Skeletal muscle cell (primary cell): Measurements from ENCODE around the gene LAMA4.
"Not testable (repeated sequence)": the region's sequence is repeated elsewhere in the genome, so short reads cannot be mapped to it uniquely, and the experiment has no call there.

Experiments
- DNase-seq: peaks from one replicate; pipeline ENCODE4 v3.0.0-alpha.2; 2010; ENCODE audit warnings: low read depth
- H3K4me3 ChIP-seq: 2 replicates; pipeline ENCODE4 v1.5.1; 2011; ENCODE audit warnings: low read depth, mild to moderate bottlenecking, control low read depth, low read length, moderate library complexity

Gene LAMA4

DNA sequence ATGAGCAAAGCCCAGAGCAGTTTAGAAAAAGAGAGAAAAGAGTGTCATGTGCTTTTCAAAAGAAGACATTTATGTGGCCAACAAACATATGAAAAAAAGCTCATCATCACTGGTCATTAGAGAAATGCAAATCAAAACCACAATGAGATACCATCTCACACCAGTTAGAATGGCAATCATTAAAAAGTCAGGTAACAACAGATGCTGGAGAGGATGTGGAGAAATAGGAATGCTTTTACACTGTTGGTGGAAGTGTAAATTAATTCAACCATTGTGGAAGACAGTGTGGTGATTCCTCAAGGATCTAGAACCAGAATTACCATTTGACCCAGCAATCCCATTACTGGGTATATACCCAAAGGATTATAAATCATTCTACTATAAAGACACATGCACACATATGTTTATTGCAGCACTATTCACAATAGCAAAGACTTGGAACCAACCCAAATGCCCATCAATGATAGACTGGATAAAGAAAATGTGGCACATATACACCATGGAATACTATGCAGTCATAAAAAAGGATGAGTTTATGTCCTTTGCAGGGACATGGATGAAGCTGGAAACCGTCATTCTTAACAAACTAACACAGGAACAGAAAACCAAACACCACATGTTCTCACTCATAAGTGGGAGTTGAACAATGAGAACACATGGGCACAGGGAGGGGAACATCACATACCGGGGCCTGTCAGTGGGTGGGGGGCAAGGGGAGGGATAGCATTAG lies 54.0 kb downstream of the LAMA4 start:
- not testable (repeated sequence) for DNase-seq, H3K4me3 ChIP-seq

DNA sequence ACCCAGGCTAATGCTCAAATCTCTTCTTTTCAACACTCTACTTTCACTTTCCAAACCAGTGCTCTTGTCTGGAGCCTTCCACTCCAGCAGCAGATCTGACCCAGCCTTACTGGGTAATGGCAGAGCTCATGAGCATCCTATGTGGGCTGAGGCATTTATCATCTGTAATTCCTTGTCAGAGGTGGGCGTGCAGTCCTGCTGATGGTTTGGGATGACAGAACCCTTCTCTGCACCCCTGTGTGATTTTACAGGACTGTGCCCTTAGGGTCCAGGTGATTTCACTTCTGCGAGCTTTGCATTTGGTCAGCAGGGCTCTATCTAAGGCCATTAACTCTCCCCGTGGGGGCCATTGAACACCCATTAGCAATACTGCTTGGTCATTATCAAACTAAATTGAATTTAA lies 55.4 kb downstream of the LAMA4 start:
- no peak for DNase-seq
- H3K4me3 ChIP-seq = no peak overlapping the region

DNA sequence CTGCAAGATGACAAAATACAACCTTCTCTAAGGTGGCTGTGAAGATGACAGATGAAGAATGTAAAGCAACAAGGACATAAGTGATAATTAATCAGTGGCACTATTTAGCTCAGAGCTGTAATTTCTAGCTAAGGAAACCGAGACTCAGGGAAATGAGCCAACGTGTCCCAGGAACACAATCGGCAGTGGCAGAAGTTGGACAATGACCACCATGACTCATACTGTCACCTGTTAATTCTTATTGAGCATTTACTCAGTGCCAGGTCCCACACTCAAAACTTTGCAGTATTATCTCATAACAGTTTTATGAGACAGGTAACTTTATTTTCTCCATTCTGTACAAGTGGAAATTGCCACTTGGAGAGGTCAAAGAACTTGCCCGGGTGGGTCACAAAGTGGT lies 55.8 kb downstream of the LAMA4 start:
- DNase-seq = no peak
- no peak overlapping the region for H3K4me3 ChIP-seq

DNA sequence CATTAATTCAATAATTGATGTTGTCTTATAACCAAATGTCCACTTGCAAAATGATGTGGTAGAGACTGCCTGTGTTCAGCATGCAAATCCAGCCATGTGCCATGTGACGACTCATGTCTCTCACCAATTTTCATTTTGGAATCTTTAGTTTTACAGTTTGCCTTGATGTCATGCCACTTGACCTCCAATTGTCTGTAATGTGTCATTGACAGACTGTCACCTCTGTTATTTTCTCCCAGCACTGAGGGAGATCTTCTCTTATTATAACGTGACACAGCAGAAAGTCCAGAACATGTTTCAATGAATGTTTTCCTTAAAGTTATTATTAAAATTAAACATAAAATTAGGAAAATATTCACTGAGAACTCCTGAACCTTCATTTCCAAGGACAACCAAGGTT lies 56.7 kb downstream of the LAMA4 start:
- no peak for DNase-seq
- H3K4me3 ChIP-seq = no peak overlapping the region

DNA sequence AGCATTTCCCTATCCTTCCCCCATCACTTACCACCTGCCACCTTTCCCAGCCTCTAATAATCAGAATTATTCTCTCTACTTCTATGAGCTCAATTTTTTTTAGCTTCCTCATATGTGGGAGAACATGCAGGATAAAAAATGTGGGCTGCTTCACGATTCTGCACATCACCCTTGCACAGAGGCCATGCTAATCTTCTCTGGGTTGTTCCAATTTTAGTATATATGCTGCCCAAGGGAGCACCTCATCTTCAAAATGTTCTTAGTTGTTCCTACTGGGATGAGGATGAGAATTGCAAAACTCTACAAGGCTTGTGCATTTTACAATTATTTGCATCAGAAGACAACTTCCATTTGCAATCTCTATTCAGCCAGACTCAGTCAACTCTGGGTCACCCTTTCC lies 58.1 kb downstream of the LAMA4 start:
- no peak overlapping the region for H3K4me3 ChIP-seq
- DNase-seq = no peak

DNA sequence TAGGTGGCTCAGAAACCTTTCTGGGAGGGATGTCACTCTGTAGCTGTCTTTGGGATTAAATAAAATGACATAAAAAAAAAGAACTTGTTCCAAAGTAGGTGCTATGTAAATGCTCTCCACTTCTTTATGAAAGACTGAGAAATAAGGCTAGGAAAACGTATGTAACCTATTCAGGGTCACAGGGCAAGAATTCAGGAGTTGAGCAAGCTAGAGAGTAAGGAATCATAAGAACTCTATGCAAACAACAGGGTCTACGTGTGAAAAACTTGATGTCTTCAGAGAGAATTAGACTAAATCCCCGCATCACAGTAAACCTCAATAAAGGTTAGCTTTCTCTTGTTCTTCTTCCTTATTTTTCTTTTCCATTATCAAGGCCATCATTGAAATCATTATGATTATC lies 59.2 kb downstream of the LAMA4 start:
- no peak overlapping the region for H3K4me3 ChIP-seq

DNA sequence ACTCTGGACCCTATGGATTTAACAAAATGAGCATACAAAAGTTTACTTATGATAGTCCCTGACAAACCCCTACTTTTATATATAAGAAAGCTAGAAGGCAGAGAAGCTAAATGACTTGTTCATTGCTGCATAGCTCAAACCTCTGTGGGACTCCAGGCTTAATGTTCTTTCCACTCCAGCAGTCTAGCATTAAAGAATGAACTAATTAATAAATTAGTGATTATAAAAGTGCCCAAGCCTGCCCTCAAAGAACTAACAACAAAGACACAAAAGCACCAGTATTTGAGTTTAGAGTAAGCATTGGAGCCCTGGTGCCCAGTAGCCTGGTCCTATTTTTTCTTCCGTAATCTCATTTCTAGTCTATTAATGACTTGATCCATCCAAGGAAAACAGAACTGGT lies 59.9 kb downstream of the LAMA4 start:
- H3K4me3 ChIP-seq = no peak overlapping the region
- no peak for DNase-seq

More for the DNA sequence above, 59.2 kb downstream of the LAMA4 start:
- no peak for DNase-seq

DNA sequence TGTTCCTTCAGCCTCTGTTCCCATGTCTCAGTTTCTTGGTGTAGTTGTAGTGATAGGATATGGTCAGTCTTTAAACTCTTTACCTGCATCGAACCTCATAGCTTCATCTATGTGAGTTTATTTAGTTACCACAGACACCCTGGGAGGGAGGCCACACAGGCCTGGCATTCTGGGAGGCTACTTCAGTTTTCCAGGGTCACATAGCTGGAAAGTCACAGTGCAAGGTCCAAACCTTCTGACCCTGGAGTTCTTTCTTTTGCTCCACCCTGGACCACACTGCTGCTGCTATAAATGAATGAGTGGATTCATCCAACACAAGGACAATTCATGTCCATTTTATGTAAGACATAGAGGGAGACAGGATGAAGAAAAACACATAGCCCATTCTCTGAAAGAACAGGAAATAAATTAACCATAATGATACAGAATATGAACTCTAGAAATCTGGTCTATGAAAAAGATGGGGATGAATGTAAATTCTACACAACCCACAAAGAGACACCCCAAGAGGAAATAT lies 60.8 kb downstream of the LAMA4 start:
- DNase-seq = no peak
- H3K4me3 ChIP-seq = no peak overlapping the region

DNA sequence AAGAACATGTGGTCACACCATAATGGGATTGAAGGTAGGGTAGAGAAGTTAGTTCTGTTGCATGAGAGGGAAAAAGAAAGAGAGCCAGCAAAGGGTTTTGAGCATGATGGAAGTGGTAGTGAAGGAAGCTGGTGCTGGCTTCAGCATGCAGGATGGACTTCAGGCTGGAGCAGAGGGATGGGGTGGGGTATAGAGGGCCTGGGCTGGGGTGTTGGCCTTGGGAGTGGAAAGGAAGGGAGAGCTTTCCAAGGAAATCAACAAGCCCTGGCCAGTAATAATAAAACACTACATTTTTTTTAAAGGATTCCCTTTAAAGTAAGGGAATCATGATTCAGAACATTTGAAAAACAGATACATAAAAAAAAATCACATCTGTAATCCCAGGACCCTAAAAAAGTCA lies 61.2 kb downstream of the LAMA4 start:
- no peak for DNase-seq

DNA sequence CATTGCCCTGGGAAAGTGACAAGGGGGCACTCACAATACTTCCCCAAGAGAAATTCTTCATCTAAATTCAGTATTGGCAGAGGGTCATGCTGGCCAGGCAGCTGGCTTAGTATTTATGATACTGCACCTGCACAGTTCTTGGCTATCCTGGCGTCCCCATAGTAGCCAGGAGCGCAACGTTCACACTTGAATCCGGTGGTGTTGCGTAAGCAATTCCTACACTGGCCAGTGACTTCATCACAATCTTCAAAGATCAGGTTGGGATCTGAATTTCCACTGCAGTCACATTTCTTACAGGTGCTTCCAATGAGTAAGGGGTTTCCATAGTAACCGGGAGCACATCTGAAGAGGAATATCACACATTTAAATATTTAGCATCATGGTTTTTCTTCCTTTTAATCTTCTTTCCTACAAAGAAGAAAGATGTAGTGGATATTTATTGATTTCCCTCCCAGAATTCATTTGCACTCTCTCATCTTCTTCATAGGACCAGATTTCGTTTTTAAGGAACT lies 62.8 kb downstream of the LAMA4 start:
- no peak for DNase-seq
- no peak overlapping the region for H3K4me3 ChIP-seq

More for the DNA sequence above, 61.2 kb downstream of the LAMA4 start:
- no peak overlapping the region for H3K4me3 ChIP-seq

DNA sequence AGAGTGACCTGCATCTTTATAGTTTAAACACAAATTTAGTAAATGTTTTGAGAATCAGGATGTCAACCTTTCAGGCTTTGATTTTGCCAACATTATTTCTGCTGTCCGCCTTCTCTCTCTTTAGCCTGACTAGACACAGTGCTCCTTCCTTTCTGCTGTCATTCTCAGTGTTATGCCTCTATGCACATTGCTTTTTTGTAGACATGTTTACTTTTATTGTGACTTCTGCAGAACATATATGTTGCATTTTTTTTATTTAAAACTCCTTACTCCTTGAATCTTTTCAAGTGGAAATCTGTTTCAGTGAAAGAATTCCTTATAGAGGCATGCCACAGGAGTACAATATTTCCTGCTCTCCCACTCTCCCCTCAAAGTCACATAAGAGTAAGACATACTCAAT lies 64.2 kb downstream of the LAMA4 start:
- DNase-seq = no peak
- no peak overlapping the region for H3K4me3 ChIP-seq

DNA sequence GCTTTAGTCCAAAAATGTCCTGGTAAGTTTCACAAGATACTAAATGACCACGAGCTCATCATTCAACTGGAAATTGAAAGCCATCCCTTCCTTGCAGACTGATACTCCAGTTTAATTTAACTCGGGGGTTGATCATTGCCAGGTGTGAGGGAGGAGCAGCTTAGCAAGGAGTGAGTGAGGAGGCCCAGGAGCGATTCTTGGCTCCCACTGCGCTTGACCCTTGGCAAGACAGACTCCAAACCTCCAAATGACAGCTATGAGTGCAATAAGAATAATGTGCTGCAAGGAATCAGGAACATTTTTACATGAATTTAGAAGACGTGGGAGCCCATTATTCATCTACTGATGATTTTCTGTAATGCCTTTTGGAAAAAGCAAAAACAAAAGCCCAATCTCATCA lies 64.9 kb downstream of the LAMA4 start:
- peak; percentile 64 for DNase-seq
- no peak overlapping the region for H3K4me3 ChIP-seq

DNA sequence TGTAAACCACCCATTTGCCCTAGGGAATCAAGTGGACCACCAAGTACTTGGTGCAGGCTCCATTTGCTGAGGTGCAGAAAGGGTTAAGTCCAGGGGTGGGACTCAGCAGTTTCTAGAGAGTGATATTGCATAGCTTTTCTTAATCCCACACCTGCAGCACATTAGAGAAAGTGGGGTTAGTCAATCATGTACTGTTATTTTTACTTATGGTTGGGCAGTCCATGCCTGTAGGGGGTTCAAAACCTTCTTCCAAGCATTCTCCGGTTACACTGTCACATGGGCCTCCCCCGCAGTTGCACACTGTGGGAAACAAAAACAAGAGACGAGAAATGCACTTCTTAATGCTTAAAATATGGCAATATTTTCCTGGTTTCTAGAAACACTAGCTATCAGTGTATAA lies 65.5 kb downstream of the LAMA4 start:
- peak; percentile 71 for DNase-seq
- H3K4me3 ChIP-seq = no peak overlapping the region

DNA sequence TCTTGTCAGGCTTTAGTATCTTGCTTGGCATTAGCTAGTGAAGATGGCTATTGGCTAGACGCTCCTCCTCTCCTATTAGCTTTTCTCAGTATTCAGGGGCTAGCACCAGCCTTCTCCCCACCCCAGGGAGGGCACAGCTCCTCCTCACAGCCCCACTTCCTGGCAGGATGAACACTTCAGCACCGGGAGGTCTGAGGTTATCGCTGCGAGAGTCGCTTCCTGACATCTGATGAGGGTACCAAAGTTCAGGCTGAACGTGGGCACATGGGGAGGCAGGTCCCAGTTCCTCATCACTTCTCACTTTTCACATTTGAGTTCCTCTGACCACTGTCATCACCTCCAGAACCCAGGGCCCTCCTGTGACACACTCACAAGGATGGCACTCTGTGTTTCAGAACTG lies 66.6 kb downstream of the LAMA4 start:
- no peak overlapping the region for H3K4me3 ChIP-seq
- DNase-seq = no peak

DNA sequence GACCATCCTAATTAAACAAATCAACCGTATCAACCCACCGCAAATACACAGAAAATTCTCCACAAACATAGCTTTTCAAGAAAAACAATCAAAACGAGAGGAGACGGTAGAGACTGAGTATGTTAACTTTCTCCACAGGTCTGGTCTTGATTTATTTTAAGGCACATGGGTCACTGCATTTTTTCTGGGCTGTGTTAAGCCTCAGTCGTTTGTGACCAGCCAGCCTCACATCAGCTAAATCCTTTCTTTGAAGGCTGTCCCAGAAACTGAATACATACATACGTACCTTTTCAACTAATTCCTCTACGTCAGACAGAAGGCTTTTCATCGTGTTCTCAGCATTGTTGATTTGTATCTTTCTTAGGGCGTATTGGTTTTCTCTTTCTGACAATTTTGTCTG lies 69.4 kb downstream of the LAMA4 start:
- H3K4me3 ChIP-seq = no peak overlapping the region
- DNase-seq = no peak

DNA sequence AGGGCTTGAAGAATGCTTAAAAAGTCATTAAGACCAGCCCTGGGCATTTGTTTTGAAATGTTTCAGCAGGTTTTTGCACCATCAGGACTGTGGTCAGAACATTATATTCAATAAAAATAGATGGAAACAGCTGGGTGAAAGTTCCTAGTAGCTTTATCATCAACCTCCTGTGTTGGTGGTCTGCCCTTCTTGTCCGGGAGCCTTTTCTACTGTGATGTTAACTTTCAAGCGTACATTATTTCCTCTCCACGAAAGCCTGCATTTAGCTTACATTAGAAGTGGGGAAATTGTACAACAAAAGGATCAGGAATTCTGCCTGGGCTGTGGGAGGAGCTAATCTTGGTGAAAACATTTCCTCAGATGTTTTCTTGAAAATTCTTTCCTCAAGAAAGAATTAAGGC lies 71.1 kb downstream of the LAMA4 start:
- no peak for DNase-seq
- H3K4me3 ChIP-seq = no peak overlapping the region

DNA sequence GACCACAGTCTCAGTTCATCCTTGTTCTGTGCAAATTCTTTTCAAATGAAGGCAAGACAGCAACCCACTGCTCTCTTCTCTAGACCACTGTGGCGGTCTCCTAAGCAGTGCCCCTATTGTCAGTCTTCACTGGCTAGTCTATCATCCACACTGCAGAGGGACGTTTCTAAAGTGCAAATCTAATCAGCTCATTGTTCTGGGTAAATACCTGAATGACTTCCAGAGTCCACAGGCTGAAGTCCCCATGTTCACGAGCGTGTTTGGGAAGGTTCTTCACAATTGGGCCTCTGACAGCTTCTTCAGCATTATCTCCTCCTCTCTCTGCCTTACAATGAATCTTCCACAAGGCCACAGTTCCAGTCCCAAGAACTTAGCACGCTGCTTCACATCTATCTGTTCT lies 73.2 kb downstream of the LAMA4 start:
- H3K4me3 ChIP-seq = no peak overlapping the region
- DNase-seq = no peak

DNA sequence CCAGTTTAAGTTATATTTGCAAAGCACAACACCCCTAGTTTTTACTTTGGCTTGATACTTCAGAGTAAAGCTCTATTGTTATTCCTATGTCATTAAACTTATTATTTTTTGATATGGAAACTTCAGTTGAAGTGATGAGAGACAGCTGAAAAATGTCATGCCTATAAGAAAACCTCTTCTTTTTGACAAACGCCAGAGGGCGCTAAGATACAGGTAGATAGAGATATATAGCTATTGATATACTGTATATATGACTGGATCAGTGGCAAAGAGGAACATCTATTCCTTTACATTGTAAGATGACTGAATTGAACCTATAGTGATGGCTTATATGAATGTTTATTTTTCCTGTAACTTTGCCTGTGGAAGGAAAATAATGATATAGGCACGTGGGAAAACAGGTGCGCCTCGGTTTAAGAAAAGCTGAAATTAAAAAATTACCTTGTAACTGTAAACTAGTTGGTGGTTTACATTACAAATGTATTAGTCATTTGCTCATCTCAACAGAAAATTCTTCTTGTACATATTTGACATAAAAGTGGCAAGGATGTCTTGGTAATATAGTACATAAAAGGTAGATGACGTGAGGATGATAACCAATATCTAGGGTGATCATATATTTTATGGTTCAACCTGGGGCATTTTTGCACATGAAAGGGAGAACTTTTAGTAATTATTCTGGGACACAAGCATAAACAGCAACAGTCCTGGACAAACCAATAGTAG lies 74.1 kb downstream of the LAMA4 start:
- DNase-seq = peak; percentile 78
- H3K4me3 ChIP-seq = no peak overlapping the region

DNA sequence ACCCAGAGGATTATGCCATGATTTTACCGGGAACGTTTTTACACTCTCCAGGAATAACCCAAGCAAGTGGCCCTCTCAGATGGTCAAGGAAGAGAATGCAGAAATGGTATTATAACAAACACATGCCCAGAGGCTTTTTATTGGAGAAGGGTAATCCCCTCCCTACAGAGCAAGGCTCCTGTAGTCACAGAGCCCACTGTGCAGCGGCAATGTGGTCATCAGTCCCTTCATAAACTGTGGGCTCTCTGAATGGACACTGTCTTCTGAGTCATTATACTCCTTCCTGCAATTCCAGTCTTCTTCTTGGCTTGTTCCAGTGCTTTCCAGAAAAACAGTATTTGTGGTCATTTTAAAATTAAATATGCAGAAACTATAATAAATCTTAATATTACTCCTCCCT lies 74.7 kb downstream of the LAMA4 start:
- H3K4me3 ChIP-seq = no peak overlapping the region
- DNase-seq = no peak

DNA sequence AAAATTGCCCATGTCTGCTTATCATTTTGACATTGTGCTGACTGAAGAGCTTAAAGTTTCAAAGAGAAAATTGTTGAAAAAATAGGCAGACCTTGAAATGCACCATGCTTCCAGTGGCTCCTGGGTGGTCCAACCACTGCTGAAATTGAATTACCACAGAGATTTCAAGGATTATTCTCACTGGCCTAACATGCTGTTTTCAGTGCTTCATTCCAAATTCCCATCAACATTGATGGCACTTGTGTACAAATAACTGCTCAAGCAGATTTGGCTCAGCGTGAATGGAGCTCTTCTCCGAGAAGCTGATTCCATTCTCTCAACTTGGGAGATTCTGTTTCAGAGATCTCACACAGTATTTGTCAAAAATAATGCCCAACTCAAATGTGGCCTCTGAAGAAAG lies 75.5 kb downstream of the LAMA4 start:
- H3K4me3 ChIP-seq = no peak overlapping the region
- no peak for DNase-seq

DNA sequence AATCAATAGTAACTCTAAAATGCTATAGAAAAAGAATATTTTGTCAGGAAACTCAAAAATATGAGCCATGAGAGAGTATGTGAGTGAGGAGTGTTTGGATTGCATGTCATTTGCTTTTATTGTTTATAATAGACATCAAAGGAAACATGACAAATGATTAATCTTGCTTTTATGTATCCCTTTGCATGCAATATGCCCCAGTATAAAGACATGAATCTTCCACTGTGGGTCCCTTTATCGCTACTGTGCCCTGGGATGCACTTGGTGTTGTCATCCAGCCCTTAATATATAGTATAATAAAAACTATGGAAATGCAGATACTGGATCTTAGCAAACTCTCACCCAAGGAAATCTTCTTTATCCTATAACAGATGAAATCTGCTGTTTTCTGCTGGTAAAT lies 77.3 kb downstream of the LAMA4 start:
- H3K4me3 ChIP-seq = no peak overlapping the region
- no peak for DNase-seq
